COLO668 (cell line): ENCODE results near the gene SRSF10.
A peak's percentile ranks its signal among the peaks of the same experiment; 100 is the strongest.
"Not testable (repeated sequence)": the region's sequence is repeated elsewhere in the genome, so short reads cannot be mapped to it uniquely, and the experiment has no call there.

Source experiments
- DNase-seq: peaks from one replicate; lab custom pipeline; 2025; ENCODE audit not compliant: unreplicated experiment; lab: John Stamatoyannopoulos, UW

The SRSF10 gene

DNA sequence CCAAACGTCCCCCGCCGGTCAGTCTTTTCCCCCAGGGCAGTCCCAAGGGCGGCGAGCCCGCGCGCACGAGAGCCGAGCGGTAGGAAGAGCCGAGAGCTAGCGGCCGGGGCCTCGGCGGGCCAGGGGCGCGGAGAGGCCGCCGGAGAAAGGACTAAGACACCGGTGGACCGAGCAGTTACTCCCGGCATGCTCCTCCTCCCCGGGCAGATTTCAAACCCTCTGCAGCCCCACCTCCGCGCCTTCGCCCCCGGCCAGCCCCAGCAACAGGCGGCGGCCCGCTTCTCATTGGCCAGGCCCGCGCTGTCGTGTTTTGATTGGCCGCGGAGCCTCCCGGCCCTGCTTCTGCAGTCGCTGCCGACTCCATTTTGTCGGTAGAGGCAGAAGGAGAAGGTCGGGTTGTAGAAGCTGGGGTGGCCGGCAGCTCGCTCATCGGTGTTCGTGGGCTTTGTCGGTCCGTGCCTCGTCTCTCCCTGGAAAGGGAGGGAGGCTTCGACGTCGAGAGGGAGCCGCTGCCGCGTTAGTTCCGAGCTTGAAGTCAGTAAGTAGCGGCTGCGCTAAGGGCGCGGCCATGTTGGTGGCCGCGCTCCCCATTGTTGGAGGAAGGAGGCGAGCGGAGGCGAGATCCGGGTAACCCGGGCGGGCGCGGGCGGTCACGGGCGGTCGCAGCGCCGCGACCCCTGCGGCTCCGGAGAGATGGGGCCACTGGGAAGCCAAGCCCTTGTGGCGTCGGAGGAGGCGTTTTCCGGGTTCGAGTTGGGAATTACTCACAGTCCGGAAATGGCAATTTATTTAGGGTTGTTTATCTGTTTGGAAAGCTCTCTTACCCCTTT lies 20.5 kb downstream of the SRSF10 start, which contains the start of gene PNRC2:
Gene PNRC2 (plus strand): TSS at position 368 of the 830 bp plus-strand sequence. CDS start 1,630 bp downstream, outside the sequence.
- peak; percentile 100 for DNase-seq

DNA sequence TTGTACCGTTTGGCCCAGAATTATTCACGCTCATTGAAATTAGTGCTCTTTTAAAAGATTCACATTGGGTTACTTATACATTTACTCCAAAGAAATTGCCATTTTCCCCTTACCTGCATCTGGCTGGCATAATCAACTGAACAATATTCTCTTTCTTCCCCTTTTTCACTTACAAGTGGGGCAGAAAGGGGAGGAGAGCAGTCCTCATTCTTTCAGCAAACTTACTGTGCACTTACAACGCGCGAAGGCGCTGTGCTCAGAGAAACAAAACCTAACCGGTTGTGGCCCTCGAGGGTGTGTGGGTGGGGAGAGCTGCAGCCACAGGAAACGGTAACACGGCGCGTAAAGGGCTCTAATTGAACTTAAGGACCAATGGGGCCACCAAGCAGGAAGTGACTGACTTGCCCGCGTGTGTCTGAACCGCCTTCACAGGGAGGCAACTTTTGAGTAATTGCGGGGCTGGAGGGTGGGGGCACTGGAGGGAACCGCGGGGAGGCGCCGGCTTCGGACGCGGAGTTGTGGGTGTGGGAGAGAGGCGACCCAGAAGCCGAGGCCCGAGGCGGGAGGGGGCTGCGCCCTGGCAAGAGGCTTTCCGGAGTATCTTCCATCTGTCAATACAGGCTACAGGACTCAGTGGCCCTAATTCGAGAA lies 21.2 kb downstream of the SRSF10 start:
- DNase-seq, result peak; percentile 95

DNA sequence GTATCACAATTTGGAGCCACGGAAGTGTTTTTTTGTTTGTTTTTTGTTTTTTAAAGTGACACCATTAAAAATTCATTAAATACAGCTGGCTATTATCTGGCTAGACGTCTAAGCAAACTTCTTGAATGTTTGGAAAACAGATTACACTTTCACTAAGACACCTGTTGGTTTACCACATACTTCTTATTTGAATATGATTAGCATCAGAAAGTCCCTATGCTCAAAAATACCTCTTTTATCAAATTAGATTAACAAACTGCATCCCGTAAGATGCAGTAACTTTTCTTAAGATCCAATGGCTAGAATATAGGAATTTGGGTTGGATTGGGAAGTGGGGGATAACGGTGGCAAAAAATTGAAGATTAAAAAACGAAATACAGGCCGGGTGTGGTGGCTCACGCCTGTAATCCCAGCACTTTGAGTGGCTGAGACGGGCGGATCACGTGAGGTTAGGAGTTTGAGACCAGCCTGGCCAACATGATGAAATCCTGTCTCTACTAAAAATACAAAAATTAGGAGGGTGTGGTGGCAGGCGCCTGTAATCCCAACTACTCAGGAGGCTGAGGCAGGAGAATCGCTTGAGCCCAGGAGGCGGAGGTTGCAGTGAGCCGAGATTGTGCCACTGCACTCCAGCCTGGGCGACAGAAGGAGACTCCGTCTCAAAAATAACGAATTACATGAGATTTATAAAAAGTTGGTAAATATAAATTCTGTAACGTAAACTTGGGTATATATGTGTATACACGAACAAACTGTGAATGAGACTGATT lies 21.9 kb downstream of the SRSF10 start:
- DNase-seq, result not testable (repeated sequence)

DNA sequence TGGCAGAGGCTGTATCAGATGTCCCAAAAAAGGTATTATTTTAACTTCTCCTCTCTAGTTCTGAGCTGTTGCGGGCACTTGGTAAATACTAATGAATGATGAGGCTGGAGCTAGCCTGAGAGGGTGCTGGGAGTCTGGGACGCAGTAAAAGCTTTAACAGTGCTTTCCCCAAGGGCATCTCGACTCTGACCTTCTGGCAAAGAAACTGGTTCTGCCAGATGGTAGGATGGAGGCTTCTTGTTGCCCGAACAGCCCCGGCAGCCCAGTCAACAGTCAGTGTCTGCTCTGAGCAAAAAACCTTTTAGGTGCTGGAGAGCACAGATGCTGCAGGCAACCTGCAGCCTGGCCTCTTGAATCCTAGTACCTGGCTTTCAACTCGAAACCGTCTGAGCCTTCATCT lies 23.0 kb downstream of the SRSF10 start:
- DNase-seq, result peak; percentile 55

DNA sequence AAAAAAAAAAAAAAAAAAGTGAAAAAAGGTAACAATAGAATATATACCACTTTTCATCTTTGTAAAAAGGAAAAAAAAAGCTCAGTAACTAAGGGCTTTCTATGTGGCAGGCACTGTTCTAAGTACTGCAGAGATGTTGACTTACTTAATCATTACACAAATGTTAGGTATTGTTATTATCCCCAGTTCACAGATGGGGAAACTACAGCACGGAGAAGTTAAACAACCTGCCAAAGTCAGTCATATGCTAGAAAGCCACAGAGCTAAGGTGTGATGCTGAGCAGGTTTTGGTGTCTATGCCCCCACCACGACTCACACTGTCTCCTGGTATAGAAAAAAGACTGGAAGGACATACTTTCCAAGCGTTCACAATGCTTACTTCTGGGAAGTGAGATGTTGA lies 27.1 kb downstream of the SRSF10 start:
- DNase-seq, result no peak

DNA sequence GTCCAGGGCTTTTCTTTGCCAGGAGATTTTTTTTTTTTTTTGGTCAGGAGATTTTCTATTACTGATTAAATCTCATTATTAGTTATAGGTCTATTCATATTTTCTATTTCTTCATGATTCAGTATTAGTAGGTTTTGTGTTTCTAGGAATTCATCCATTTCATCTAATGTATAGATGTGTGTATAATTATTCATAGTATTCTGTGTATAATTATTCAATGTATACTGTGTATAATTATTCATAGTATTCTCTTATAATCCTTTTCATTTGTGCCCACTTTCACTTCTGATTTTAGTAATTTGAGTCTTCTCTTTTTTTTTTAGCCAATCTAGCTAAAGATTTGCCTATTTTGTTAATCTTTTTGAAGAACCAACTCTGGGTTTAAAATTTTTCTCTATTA lies 32.8 kb downstream of the SRSF10 start:
- DNase-seq, result no peak

DNA sequence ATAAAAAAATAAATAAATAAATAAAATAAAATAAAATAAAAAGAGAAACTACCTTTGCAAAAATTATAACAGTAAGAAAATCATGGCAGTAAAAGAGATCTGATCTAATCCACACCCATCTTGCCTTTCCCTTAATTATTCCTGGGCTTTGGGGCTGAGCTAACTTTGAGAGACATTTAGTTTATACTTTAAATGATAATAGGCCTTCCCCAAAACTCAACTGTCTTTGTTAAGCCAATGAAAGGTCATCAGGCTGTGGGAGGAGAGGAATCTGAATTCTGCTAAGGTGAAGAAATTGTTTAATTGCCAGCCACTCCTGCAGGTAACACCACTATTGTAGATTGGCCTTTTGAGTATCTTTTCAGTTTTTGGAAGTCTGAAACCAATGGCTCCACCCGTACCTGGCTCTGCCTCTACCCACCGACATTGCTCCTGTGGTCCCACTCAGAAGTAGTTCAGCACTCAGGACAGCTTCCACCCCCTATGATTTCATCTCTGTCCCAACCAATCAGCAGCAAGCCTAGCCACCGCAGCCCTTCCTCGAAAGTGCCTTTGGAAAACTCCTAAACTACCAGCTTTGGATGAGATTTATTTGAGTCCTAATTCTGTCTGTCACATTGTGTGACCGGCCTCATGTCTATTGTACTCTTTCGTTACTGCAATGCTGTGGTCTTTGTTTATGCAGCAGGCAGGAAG lies 43.5 kb downstream of the SRSF10 start:
- no peak for DNase-seq

DNA sequence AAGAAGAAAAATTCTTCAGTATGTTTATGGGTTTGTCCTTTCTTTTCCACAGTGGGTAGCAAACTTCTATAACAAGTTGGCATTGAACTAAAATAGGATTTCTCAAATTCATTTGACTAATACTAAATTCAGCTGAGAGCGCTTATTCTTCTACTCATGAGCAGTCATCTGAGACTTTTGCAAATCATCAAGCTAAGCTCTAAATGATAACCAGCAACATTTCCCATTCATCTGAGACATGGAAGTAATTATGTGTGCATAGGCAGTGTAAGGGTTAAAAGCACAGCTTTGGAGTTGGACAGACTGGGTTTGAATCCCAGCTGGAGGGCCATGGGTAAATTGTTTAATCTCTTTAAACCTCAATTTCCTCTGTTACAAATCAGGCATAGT lies 48.6 kb downstream of the SRSF10 start:
- no peak for DNase-seq

DNA sequence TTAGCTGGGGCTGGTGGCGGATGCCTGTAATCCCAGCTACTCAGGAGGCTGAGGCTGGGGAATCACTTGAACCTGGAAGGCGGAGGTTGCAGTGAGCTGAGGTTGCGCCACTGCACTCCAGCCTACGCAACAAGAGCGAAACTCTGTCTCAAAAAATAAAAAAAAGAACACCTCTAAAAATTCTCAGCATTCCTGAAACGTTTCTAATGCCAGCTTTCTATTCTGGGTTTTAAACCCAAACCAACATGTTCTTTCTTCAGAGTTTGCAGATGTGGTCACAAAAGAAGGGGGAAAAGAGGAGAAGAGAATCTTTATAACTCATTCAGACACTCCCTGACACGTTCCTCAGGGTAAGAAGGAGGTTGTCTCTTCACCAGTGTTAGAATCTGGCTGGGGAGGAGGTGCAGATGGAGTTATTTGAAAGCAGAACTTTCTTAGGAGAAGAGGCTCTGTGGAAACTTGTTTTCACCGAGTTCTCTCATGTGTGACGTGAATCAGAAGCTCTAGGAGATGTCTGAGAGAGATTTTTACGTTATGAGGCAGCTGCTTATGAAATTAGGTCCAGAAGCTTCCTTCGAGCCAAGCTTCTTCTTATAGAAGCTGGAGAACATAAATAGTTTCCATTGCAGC lies 49.2 kb downstream of the SRSF10 start:
- DNase-seq, result no peak

DNA sequence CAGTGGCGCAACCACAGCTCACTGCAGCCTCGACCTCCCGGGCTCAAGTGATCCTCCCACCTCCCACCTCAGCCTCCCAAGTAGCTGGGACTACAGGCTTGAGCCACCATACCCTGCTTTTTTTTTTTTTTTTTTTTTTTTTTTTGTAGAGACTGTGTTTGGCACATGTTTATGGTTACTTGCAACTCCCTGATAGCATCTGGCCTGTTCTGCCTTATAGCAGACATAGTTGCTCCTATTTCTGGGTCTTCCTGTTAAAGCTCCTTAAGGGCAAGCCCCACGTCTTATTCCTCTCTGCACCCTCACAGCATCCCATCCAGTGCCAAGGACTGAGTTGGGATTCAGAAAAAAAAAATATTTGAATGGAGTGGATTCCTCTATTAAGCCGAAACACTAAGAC lies 49.9 kb downstream of the SRSF10 start:
- DNase-seq, result no peak

DNA sequence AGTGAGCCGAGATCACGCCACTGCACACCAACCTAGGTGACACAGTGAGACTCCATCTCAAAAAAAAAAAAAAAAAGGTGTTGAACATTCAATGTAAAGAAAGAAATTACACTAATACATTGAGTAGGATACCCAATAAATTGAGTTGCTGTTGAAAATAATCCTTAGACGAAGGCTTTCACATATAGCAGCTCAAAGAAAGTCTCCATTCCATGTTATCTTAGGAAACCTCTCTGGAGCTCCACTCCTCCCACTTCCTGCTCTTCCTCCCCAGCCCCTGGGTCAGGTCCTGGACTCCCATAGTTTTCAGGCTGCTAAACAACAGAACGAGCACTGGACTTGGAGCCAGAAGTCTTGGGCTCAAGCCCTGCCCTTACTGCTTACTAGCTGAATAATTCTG lies 51.3 kb downstream of the SRSF10 start:
- no peak for DNase-seq

DNA sequence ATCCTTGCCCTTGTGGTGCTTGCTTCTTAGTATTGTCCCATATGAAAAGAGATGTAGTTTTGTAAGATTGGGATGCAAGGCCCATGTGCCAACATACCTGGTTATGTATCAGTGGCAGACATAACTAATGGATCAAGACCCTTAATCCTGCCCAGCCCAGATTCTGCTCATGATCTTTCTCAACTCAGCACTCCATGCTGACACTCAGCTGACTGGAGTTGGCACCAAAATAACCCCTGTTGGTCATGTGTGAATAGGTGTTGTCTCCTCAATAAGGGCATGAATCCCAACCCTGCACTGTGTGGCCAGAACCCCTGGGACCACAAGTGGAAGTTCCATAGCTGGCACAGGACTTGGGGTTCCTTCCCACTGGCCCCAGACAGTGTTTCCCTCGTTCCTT lies 53.0 kb downstream of the SRSF10 start:
- no peak for DNase-seq

DNA sequence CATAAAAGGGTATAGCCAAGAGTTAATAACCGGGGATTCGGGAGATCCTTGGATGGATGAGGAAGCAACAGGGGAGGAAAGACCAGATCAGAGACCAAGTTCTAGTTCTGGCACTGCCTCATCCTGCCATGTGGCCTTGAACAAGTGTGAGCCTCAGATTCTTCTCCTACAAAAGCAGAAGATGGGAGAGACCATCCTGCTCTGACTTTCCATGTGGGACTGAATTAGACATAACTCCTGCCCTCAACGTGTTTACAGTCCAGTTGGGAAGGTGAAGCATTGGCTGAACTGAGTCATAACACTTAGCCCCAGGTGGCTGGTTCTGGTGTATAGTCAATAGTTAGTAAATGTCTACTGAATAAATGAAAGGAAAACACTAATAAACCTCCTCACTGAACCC lies 54.8 kb downstream of the SRSF10 start:
- DNase-seq, result no peak

DNA sequence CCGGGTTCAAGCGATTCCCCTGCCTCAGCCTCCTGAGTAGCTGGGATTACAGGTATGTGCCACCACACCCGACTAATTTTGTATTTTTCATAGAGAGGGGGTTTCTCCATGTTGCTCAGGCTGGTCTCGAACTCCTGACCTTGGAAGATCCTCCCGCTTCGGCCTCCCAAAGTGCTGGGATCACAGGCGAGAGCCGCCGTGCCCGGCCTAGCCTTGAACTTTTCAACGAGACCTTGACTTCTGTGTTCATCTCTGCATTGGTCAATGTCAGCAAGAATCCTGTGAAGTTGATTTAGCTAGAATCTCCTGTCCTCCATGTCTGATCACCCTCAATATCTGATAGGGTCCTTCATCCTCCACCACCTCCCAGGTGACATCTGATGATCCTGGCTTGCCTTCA lies 55.5 kb downstream of the SRSF10 start:
- DNase-seq, result no peak

DNA sequence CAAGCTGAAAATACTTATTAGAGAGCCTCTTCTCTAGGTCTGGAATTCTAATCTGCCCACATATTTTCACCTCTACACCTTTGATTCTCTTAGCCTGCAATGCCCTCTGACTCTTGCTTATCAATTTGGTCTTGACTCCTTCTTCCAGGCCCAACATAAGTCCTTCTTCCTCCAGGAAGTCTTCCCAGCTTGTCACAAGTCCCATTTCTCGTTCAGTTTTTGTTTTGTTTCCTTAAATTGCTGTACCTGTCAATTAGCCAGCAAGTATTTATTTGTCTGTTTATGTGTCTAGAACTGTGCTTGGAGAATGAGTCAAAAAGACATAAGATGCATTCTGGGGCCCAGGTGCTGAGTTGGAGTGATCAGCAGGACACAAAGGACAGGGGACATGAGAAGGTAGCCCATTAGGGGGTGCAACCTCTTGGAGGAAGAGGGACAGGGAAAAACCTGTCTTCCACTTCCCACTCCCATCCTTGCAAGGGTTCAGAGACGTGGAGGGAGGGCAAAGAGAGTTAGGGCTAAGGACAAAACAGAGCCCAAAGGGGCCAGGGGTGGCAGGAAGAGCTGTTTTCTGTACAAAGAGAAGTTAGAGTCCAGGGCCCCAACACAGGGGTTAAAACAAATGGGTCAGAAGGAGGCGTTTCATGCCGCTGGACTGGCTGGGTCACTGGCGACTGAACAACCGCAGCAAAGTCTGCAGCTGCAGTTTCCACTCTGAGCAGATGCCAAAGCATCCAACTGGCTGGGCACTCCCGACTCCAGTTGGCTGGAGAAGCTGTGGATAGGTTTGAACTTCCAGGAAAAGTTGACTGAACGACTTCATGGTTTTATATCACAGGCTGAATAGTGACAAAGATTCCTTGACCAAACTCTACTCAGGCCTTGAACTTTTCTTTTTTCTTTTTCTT lies 56.3 kb downstream of the SRSF10 start:
- no peak for DNase-seq

DNA sequence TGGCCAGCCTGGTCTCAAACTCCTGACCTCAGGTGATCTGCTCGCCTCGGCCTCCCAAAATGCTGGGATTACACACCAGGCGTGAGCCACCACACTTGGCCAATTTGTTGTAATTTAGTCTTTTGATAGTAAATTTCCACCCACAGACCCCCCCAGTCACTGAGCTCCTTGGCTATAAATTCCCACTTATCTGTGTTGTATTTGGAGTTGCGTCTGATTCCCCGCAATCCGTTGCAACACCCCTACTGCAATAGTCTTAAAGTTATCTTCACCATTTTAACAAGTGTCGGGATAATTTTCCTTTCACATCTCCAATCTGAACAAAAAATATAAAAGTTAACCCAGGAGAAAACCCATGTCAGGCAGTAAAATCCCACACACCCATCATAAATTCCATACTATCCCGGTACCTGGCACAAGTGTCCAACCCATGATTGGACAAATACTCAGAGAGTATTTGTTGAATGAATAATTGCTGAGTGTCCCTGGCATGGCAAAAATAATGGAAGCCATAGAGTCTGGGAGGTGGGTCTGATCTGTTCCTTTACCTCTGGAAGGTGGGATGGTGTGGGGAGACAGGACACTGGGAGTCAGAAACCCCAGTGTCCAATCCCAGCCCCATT lies 57.7 kb downstream of the SRSF10 start:
- no peak for DNase-seq

DNA sequence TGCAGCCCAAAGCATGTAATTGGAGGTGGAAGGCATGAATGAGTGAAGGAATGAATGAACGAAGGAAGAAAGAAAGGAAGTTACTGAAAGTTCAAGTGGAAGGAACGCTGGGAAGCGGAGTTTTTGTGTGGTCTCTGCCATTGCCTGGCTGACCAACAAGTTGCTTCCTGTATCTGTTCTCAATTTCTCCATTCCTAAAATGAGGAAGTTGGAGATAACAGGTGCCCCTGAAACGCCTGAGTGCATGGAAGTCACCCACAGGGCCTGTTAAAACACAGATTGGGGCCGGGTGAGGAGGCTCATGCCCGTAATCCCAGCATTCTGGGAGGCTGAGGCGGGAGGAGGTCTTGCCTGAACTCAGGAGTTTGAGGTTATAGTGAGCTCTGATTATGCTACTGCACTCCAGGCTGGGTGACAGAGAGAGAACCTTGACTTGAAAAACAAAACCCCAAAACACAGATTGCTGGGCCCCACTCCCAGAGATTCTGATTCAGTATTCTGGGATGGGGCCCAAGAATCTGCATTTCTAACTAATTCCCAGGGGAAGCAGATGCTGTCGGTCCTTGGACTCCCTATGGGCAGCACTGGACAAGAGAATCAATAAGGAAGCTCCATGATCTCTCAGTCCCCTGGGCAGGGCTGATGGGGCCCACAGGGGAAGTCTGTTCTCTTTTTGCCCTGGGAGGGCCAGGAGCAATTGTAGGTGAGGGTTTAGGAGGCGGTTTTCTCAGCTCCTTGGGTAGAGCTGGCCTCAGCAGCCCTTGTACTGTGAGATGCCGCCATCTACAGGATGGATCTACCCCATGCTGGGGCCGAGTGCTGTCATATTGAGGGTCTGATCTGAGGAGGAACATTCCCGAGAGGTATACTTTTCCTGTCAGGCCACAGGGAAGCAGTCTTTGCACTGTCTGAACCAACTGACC lies 63.7 kb downstream of the SRSF10 start:
- DNase-seq, result peak; percentile 67

DNA sequence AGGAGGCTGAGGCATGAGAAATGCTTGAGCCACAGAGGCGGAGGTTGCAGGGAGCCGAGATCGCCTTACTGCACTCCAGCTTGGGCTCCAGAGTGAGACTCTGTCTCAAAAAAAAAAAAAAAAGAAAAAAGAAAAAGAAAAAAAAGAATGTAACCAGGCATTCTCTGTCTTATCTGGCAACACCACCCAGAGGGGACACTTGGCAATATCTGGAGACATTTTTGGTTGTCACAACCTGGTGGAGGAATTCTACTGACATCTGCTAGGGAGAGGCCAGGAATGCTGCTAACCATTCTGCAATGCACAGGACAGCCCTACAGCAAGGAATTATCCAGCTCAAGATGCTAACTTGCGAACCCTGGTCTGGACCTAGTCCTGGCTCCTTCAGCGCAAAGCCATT lies 64.7 kb downstream of the SRSF10 start:
- no peak for DNase-seq
